Motor neuron (in vitro differentiated cells): ENCODE data around the gene ACSS1. TPM values are rescaled to one million over a fixed set of nuclear protein-coding genes. Genes with fewer than 3 reads are reported as not detected.

Experiments used
- ATAC-seq, 8 experiments: fragments of 200-7000 bp; cut with Tn5 transposase; replicated peaks in 6 of 8; 2 replicates each; pipeline ENCODE4 v1.8.0; 2021; ENCODE audit warnings: mild to moderate bottlenecking in 8 of 8, moderate library complexity in 8 of 8
- H3K27ac ChIP-seq, 2 donors: fragments of 250-450 bp; sonication (Bioruptor Pico); 2 replicates each; pipeline ENCODE4 v1.9.0; 2021; ENCODE audit warnings: antibody characterized with exemption in 2 of 2, mild to moderate bottlenecking in 2 of 2, moderate library complexity in 1 of 2
- H3K4me1 ChIP-seq, 2 donors: fragments of 250-450 bp; sonication (Bioruptor Pico); replicated peaks in 1 of 2; 2 replicates each; pipeline ENCODE4 v1.6.1; 2021; ENCODE audit warnings: antibody characterized with exemption in 2 of 2, mild to moderate bottlenecking in 2 of 2, moderate library complexity in 1 of 2
- H3K4me3 ChIP-seq, 5 donors: fragments of 250-450 bp; sonication (Bioruptor Pico); 2 replicates each; pipeline ENCODE4 v1.9.0; 2021; ENCODE audit warnings: antibody characterized with exemption in 5 of 5, mild to moderate bottlenecking in 5 of 5, moderate library complexity in 4 of 5
- WGBS, 10 experiments: fragments of 450-650 bp; shearing (Covaris generic); methylation state at CpG; one replicate each; pipeline ENCODE4 v1.0.0; 2022; 5-methylcytosine and 5-hydroxymethylcytosine counted together
- in situ Hi-C, 9 experiments: fragments of 400-800 bp; cut with MboI; loops; one replicate each; pipeline ENCODE4 v1.15.0; 2021; ENCODE audit warnings: low sequenced_read_pairs in 9 of 9, low pct_unique_long_range_greater_than_20kb in 2 of 9; ENCODE audit not compliant: unreplicated experiment in 9 of 9
- total RNA-seq, 8 experiments: library from RNA; unstranded; fragments of 300-600 nt; gene quantifications; 2 replicates each; pipeline versions ENCODE4 v1.2.3 to v1.2.4, GENCODE V29; 2022

ACSS1 gene
- total RNA-seq, 8 experiments from 2014 or later = 2.1 to 28.9 (median 3.8) TPM

GRCh38 chr20:24959591-24960301, 98.2 kb downstream of the ACSS1 start:
- no peak for ATAC-seq
- in situ Hi-C loops = no loop called here
- WGBS, 10 experiments = 80 to 100% (median 98%) methylated on average over 1 to 6 of the region's 14 CpGs; no CpG with 5 or more reads in 5 of the 10 experiments

DNA sequence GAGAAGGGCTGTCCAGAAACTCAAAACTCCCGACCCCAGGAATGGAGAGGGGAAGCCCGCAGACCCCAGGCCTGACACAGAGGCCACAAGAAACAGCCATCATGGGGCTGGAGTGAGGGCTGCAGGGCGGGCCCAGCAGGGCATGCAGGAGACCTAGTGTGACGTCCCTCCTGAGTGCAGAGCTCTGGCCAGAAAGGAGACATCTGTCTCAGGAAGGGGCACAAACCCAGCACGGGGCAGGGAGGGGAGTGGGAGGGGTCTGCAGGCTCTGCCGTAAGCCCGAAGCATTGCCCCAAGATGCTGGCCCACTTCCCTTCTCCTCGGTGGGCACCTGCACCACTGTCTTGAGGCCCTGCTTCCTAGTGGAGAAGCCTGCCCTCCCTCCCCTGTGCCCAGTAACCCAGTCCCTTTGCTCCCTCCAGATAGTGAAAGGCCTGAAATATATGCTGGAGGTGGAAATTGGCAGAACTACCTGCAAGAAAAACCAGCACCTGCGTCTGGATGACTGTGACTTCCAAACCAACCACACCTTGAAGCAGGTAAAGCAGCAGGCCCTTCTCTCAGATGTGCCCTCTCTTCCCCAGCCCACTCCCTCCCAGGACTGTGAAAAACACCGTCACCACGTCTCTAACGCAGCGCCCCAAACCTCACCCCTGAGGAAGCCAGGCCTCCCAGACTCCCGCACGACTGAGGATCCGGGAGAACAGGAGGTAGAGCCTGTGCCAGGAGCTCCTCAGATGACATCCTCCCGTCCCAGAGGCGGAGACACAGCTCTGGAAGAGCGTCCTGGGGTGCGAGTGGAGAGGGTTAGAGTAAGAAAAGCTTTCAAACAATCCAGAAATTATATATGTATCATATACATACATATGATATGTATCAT, 99.2 kb downstream of the ACSS1 start:
- no peak for ATAC-seq
- Histone ChIP-seq H3K4me1 (no peaks in the 10 kb centered on the region), H3K27ac (no peak overlapping the region), H3K4me3 (no peak overlapping the region)
- 60 to 100% (median 91%) methylated on average over 1 to 5 of the region's 20 CpGs; no CpG with 5 or more reads in 4 of the 10 experiments for WGBS, 10 experiments
- in situ Hi-C loops = no loop called here

More at GRCh38 chr20:24959591-24960301, 98.2 kb downstream of the ACSS1 start:
- Histone ChIP-seq H3K4me1 (no peaks in the 10 kb centered on the region), H3K27ac (no peak overlapping the region), H3K4me3 (no peak overlapping the region)

DNA sequence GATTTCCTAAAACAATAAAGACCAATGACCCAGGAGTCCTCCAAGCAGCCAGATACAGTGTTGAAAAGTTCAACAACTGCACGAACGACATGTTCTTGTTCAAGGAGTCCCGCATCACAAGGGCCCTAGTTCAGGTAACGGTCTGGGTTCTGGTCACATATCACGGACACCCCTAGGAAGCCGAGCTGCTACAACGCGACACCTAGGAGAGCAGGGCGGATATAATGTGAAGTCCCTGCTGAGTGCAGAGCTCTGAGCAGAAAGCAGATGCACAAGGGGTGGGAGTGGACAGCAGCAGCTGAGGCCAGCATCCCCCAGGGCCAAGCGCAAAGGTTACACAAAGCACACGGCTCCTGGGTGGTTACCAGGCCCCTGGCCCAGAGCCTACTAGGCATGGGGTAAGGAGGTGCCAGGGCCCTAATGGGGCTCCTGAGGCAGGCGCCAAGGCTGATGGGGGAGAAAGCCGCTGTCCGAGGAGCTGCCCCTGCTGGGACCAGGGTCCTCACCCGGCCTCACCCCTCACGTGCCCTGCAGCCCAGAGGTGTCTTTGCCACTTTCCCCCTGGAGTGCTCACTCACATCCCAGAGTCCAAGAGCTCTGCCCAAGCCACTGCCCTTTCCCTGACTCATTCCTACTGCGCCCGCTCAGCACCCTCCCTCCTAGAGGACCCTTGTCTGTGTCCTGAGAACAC, 100.5 kb downstream of the ACSS1 start:
- Histone ChIP-seq H3K27ac (no peak overlapping the region), H3K4me3 (no peak overlapping the region), H3K4me1 (no peaks in the 10 kb centered on the region)
- in situ Hi-C loops = no loop called here
- 87 to 100% (median 93%) methylated on average over 1 to 11 of the region's 18 CpGs; no CpG with 5 or more reads in 1 of the 10 experiments for WGBS, 10 experiments
- ATAC-seq = peak in 2 of 8 experiments; percentile 10 to 18

Other genes starting within 250 kb of the ACSS1 start
- not detected for gene CST7, start 108.9 kb downstream of the ACSS1 start, total RNA-seq
- 100 to 1,000 TPM in 2 of 8 experiments, 10 to 100 TPM in 6; 47.5 to 163 (median 73.7) TPM for gene APMAP, start 65.4 kb downstream of the ACSS1 start, total RNA-seq
- gene VSX1, start 24.0 kb upstream of the ACSS1 start, total RNA-seq = 10 to 100 TPM in 1 of 8 experiments, 1 to 10 TPM in 1, under 1 TPM in 5, not detected in 1; 0.21 to 55.7 (median 0.37) TPM
- gene ENTPD6, start 137.6 kb upstream of the ACSS1 start, total RNA-seq = 10 to 100 TPM; 37.7 to 58.2 (median 53.1) TPM
- gene PYGB, start 189.9 kb upstream of the ACSS1 start, total RNA-seq = 100 to 1,000 TPM in 1 of 8 experiments, 10 to 100 TPM in 7; 40.5 to 140 (median 65.8) TPM